AG04449 (cell line): Measurements from ENCODE around the gene SEMA3A.

Source experiments
- CTCF ChIA-PET: fragments of 350-600 bp; formaldehyde crosslinking; extraction: SDS; loops from one replicate; lab custom pipeline; 2021; ENCODE audit warnings: antibody characterized with exemption; lab: Yijun Ruan, JAX
- POLR2A ChIA-PET: fragments of 400-600, 350-600 bp; formaldehyde crosslinking; extraction: SDS; loops from one replicate; lab custom pipeline; 2020; ENCODE audit warnings: antibody characterized with exemption, inconsistent platforms; lab: Yijun Ruan, JAX
- DNase-seq: peaks from one replicate; pipeline ENCODE4 v3.0.0-alpha.2; 2010; ENCODE audit warnings: low read depth, low spot score
- H3K4me3 ChIP-seq: 2 replicates; pipeline ENCODE4 v1.5.1; 2011; ENCODE audit warnings: low read depth, mild to moderate bottlenecking, control low read depth, low read length
- TF ChIP-seq, protein P1 (sequence below): IDR thresholded peaks from one replicate; pipeline ENCODE4 v1.5.1; 2011; ENCODE audit warnings: mild to moderate bottlenecking, moderate library complexity, low read length, control low read depth, inconsistent platforms; ENCODE audit not compliant: insufficient read depth; ENCODE audit errors: missing control alignments

SEMA3A gene

DNA sequence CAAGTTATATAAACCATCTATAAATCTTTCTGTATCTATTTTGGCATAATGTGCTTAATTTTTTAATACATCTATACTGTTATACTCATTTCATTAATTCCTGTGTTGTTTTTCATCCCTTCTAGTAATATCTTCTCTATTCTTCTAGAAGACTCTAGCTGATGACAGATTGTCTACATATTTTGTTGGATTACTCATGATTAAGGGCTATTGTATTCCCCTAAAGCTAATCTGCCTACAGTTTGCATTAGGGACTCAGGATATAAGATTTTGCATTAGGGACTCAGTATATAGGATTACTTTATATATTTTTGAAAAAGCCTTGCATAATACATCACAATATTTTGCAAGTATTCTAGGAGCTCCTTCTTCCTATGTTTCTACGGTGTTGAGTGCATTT is 8.3 kb upstream of the SEMA3A start:
- TF ChIP-seq, protein P1, sequence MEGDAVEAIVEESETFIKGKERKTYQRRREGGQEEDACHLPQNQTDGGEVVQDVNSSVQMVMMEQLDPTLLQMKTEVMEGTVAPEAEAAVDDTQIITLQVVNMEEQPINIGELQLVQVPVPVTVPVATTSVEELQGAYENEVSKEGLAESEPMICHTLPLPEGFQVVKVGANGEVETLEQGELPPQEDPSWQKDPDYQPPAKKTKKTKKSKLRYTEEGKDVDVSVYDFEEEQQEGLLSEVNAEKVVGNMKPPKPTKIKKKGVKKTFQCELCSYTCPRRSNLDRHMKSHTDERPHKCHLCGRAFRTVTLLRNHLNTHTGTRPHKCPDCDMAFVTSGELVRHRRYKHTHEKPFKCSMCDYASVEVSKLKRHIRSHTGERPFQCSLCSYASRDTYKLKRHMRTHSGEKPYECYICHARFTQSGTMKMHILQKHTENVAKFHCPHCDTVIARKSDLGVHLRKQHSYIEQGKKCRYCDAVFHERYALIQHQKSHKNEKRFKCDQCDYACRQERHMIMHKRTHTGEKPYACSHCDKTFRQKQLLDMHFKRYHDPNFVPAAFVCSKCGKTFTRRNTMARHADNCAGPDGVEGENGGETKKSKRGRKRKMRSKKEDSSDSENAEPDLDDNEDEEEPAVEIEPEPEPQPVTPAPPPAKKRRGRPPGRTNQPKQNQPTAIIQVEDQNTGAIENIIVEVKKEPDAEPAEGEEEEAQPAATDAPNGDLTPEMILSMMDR = no peak
- DNase-seq = no peak
- POLR2A ChIA-PET = no interaction called here
- CTCF ChIA-PET = no interaction called here
- H3K4me3 ChIP-seq = no peak overlapping the region

DNA sequence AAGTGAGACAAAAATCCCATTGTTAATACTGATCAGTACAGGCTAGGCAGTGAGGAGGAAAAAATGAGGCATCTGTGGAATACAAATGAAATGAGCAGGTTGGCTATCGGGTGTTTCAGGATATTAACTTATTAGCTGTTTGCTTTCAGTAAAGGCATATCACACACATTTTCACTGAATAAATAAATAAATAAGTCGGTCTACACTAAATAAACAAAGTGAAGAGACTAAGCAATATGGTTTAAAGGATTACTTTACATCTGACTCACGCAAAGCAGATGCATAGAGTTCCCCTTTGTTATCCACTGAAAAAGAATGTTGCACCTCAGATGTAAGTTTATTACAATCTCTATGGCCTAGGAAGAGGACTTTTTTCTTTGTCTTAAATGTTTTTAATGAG is 6.3 kb upstream of the SEMA3A start:
- ChIA-PET POLR2A (no interaction called here), CTCF (no interaction called here)
- DNase-seq = no peak
- TF ChIP-seq, protein P1 = no peak
- no peak overlapping the region for H3K4me3 ChIP-seq

DNA sequence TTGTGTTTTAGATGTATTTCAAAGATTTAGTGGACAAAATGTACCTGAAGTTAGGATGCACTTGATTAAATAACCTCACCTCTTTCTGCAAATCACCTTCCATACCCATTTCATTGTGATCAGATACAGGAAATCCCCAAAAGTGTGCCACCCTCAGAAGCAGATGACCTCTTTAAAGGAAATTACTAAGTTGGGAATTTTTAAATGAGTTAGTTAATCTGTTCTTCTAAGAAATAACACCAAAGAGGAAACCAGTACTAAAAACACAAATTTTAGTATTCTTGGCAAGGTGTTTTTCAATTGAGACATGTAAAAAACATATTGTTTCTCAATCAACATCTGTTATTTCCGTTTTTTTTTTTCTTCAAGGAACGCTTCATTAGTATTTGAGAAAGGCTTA is 4.6 kb upstream of the SEMA3A start:
- no peak overlapping the region for H3K4me3 ChIP-seq
- DNase-seq = no peak
- POLR2A ChIA-PET = no interaction called here
- CTCF ChIA-PET = no interaction called here
- TF ChIP-seq, protein P1 = no peak

DNA sequence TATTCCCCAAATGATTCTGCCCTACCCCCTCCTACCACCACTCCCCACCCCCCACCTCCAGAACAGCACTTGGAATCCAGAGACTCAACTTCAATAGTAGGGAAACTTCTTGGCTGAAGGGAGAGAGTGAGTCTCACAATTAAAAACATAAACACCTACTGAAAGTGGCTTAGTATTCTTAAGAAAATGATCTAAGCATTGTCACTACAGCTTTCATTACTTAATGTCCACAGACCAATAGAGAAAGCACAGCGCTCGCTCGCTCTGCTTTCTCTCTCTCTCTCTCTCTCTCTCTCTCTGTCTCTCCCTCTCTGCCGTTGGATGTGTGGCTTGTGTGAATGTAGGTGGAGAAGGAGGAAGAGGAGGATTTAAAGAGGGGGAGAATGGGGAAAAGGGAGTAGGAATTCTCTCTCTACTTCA is 1.5 kb upstream of the SEMA3A start:
- DNase-seq = no peak
- ChIA-PET CTCF (interaction anchor here (1.1 to 1.6 kb wide), 3 partner anchors 10 to 262 kb away, joined by 3 to 7 read pairs (median 3); no protein-coding TSS in a partner anchor), POLR2A (no interaction called here)
- H3K4me3 ChIP-seq = peak overlapping the region; percentile 62
- TF ChIP-seq, protein P1 = no peak

DNA sequence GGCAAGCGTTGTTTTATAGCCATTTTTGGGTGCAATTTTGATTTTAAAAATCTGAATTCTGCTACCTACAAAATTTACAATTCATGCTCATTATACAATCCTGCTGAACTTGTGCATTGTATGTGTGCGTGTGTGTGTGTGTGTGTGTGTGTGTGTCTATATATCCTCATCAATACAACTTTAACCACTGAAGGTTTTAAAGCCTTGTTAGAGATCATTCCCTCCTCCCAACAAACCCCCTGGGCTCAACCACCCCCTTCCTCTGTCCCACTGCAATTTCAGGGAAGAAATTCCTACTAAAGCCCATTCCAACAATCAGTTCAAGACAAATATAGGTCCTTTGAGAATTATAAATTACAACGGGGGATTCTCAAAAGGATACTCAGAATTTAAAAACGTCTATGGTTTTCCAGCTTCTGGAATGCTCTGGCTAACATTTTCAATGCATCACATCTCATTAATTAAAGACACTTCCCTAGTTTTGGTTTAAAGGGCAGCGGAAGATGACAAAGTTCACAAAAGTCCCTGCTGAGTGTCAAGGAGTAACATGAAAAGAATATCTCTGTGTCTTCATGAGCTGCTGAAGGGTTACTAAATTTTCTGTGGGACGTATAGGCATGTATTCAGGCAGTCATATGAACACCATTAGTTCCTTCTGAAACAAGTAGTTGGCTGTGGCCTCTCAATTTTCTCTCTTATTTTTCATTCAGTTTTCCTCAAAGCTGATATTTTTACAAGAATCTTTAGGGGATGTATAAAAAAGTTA is 889 bp upstream of the SEMA3A start:
- POLR2A ChIA-PET = interaction anchor here (0.7 kb wide), 1 partner anchor 11 kb away, joined by 3 read pairs; no protein-coding TSS in a partner anchor
- TF ChIP-seq, protein P1 = no peak
- CTCF ChIA-PET = interaction anchor here (0.8 to 2.4 kb wide), 7 partner anchors 9 to 827 kb away, joined by 3 to 11 read pairs (median 3); no protein-coding TSS in a partner anchor
- DNase-seq = no peak
- H3K4me3 ChIP-seq = peak overlapping the region; percentile 62

DNA sequence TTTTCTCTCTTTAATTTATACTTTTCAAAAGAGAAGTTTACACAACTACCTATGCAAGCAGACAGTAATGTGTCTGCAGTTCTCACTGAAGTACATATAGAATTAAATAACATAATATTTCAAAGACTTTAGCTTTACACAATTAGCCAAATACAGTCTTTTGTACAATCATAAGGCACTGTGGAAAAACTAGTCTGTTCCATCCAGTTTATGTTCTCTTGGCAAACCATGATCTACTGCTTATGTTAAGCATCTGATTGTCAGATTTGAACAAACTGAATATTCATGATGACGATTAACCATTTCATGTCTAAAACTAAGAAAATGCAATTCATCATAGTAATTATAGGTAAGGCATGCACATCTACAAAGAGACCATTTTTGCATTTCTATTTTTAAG is 842 bp downstream of the SEMA3A start:
- no peak for DNase-seq
- POLR2A ChIA-PET = no interaction called here
- CTCF ChIA-PET = interaction anchor here (0.7 to 2.4 kb wide), 4 partner anchors 11 to 831 kb away, joined by 3 to 11 read pairs (median 5); no protein-coding TSS in a partner anchor
- TF ChIP-seq, protein P1 = no peak
- H3K4me3 ChIP-seq = peak overlapping the region; percentile 62
